HCEC 1CT (cell line): ENCODE results near the gene IFRD2.
A peak's percentile ranks its signal among the peaks of the same experiment; 100 is the strongest.
"Not testable (repeated sequence)": the region's sequence is repeated elsewhere in the genome, so short reads cannot be mapped to it uniquely, and the experiment has no call there.

ENCODE experiments used
- DNase-seq: peaks from one replicate; pipeline ENCODE4 v3.0.0-alpha.2; 2017

Gene IFRD2

GRCh38 chr3:50279255-50280016 is 12.8 kb downstream of the IFRD2 start:
- DNase-seq = no peak

GRCh38 chr3:50278880-50279224 is 13.4 kb downstream of the IFRD2 start, which contains the start of gene LSMEM2:
LSMEM2 (plus strand) TSS chr3:50279087; CDS start chr3:50279114, 27 bp downstream.
- no peak for DNase-seq

GRCh38 chr3:50278123-50278879 is 13.9 kb downstream of the IFRD2 start:
- no peak for DNase-seq

GRCh38 chr3:50276762-50277101 is 15.5 kb downstream of the IFRD2 start:
- no peak for DNase-seq

- no peak for DNase-seq
These were observed 16.1 kb downstream of the IFRD2 start for GRCh38 chr3:50275996-50276761.

- no peak for DNase-seq
These were observed 16.9 kb downstream of the IFRD2 start for GRCh38 chr3:50275141-50275995.

- peak; percentile 46 for DNase-seq
These were observed 17.7 kb downstream of the IFRD2 start for GRCh38 chr3:50274371-50275104.

- no peak for DNase-seq
These were observed 18.6 kb downstream of the IFRD2 start for GRCh38 chr3:50273689-50274065.

- DNase-seq = peak; percentile 47
These were observed 19.1 kb downstream of the IFRD2 start for GRCh38 chr3:50272911-50273688.

GRCh38 chr3:50272538-50272910 is 19.7 kb downstream of the IFRD2 start:
- DNase-seq = not testable (repeated sequence)

- DNase-seq = no peak
These were observed 20.8 kb downstream of the IFRD2 start for GRCh38 chr3:50271314-50271936.

- DNase-seq = peak; percentile 41
These were observed 21.6 kb downstream of the IFRD2 start for GRCh38 chr3:50270422-50271224.

GRCh38 chr3:50269977-50270413 is 22.2 kb downstream of the IFRD2 start:
- DNase-seq = peak; percentile 40

GRCh38 chr3:50269460-50269859 is 22.8 kb downstream of the IFRD2 start:
- no peak for DNase-seq

- no peak for DNase-seq
These were observed 23.4 kb downstream of the IFRD2 start, which contains the start of gene SEMA3B for GRCh38 chr3:50268703-50269451. SEMA3B (plus strand) TSS chr3:50269147; CDS start chr3:50269241, 94 bp downstream.

GRCh38 chr3:50268276-50268675 is 24.0 kb downstream of the IFRD2 start:
- DNase-seq = no peak

GRCh38 chr3:50267280-50267913 is 24.8 kb downstream of the IFRD2 start:
- no peak for DNase-seq

- no peak for DNase-seq
These were observed 25.4 kb downstream of the IFRD2 start for GRCh38 chr3:50266836-50267235.
